Epithelial cell of esophagus (primary cell): Measurements from ENCODE around the gene URB1.

Experiments used
- DNase-seq: peaks from one replicate; pipeline ENCODE4 v3.0.0; 2010; ENCODE audit warnings: low read depth
- H3K4me3 ChIP-seq: 2 replicates; pipeline ENCODE4 v1.5.1; 2011; ENCODE audit warnings: mild to moderate bottlenecking, low read length, control low read depth
- TF ChIP-seq, protein P1 (sequence below): IDR thresholded peaks from 2 replicates; pipeline ENCODE4 v1.5.1; 2011; ENCODE audit warnings: low read depth, mild to moderate bottlenecking, low read length, control low read depth, inconsistent platforms; ENCODE audit not compliant: insufficient read depth; ENCODE audit errors: missing control alignments

Gene URB1

DNA sequence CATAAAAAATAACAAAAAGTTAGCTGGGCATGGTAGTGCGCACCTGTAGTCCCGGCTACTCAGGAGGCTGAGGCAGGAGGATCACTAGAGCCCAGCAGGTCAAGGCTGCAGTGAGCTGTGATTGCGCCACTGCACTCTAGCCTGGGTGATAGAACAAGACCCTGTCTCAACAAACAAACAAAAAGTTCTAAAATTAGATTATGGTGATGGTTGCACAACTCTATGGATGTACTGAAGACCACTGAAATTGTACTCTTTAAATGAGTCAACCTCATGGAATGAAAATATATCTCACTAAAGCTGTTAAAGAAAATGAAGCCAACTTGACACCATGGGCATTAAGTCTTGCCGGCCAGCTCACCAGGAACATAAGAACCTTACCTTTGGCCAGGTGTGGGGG lies 85.1 kb downstream of the URB1 start:
- TF ChIP-seq, protein P1, sequence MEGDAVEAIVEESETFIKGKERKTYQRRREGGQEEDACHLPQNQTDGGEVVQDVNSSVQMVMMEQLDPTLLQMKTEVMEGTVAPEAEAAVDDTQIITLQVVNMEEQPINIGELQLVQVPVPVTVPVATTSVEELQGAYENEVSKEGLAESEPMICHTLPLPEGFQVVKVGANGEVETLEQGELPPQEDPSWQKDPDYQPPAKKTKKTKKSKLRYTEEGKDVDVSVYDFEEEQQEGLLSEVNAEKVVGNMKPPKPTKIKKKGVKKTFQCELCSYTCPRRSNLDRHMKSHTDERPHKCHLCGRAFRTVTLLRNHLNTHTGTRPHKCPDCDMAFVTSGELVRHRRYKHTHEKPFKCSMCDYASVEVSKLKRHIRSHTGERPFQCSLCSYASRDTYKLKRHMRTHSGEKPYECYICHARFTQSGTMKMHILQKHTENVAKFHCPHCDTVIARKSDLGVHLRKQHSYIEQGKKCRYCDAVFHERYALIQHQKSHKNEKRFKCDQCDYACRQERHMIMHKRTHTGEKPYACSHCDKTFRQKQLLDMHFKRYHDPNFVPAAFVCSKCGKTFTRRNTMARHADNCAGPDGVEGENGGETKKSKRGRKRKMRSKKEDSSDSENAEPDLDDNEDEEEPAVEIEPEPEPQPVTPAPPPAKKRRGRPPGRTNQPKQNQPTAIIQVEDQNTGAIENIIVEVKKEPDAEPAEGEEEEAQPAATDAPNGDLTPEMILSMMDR, result no peak
- H3K4me3 ChIP-seq, result no peak overlapping the region
- DNase-seq, result no peak

DNA sequence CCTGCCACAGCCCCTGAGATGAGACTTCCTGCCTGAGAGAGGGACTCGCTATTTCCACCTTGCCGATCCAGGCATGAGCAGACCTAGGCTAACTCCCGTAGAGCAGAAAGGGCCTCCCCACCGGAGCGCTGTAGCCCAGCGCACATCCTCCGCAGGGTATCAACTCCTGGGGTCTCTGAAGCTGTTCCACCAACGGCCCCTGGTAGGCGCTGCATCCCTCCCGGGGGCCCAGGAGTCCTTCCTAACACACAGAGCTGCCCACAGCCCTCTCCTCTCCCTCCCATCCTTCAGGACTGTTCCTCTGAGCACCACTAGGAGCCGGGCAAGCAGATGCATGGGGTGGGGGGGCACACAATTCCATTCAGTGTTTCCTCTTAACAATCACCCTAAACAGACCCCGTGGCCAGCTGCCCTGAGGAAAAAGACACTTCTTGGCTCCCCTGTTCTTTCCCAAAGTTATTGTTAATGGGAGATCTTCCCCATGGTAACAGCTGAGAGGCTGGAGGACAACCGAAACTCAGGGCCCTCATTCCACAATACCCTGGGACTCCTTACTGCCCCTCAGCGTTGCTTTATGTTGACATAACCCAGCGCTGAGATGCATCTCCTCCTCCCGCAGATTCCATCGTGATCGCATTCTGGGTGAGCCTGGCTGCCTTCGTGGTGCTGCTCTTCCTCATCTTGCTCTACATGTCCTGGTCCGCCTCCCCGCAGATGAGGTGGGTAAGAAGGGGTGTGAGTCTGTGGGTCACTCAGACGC lies 86.6 kb downstream of the URB1 start:
- DNase-seq, result no peak
- H3K4me3 ChIP-seq, result no peak overlapping the region
- TF ChIP-seq, protein P1, result peak; percentile 23

DNA sequence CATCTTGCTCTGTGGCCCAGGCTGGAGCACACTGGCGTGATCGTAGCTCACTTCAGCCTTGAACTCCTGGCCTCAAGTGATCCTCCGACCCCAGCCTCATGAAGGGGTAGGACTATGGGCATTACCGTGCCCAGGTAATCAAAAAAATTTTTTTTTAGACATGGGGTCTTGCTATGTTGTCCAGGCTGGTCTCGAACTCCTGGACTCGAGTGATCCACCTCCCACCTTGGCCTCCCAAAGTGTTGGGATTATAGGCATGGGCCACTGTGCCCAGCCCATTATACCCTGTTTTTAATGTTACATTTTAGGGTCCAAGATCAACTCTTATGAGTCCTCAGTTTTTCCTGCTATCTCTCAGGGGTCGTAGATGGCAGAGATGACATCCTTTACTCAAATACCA lies 87.8 kb downstream of the URB1 start:
- DNase-seq, result no peak
- TF ChIP-seq, protein P1, result no peak
- H3K4me3 ChIP-seq, result no peak overlapping the region

DNA sequence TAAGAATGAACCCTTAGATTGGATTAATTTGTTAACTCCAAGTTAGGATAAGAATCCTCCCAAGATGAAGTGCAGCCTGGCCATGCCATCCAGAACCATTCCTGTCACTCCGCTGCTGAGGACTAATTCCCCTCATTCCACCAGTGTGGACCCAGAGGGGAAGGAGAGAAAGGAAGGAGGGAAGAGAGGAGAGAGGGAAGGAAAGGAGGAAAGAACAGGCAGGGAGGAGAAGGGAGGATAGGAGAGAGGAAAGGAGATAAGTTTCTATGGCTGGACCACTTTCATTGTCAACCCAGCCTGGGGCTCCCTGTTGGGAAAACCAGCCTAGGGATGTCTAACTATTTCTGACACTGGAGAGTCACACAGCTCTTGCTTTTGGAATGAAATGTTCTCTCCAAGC lies 89.4 kb downstream of the URB1 start:
- DNase-seq, result no peak
- TF ChIP-seq, protein P1, result no peak

DNA sequence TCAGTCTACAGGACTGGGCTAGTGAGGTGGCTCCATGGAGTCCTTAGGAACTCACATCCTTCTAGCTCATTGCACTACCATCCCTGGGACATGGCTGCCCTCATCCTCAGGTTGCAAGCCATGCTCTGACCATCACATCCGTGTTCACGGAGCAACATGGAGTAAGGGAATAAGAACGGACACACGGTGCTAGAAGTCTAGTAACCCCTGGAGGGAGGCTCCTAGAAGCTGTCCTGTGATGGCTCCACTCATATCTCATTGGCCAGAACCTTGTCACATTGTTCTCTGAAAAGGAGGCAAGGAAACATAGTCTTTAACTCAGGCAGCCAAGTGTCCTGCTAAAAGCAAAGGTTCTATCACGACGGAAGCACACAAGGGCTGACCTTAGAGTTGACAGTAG lies 90.3 kb downstream of the URB1 start:
- H3K4me3 ChIP-seq, result no peak overlapping the region
- DNase-seq, result no peak
- TF ChIP-seq, protein P1, result no peak

More for the DNA sequence above, 89.4 kb downstream of the URB1 start:
- H3K4me3 ChIP-seq, result no peak overlapping the region

DNA sequence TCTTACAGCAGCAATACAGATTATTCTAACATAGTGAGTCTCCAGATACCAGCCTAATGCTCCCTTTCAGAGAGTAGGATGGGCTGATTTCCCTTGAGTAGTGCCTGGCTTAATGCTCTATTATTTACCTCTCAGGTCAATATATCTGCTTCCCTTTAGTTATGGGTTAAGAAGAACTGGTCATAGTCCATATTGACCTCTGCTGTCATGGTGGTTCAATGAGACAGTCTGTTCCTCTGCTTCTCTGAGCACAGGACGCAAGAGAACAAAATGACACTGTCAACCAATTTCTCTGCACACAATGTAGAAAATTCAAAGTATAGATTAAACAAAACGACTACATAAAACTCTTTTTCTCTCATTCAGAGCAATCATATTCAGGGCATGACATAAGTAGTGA lies 91.2 kb downstream of the URB1 start:
- TF ChIP-seq, protein P1, result no peak
- no peak overlapping the region for H3K4me3 ChIP-seq
- DNase-seq, result no peak

DNA sequence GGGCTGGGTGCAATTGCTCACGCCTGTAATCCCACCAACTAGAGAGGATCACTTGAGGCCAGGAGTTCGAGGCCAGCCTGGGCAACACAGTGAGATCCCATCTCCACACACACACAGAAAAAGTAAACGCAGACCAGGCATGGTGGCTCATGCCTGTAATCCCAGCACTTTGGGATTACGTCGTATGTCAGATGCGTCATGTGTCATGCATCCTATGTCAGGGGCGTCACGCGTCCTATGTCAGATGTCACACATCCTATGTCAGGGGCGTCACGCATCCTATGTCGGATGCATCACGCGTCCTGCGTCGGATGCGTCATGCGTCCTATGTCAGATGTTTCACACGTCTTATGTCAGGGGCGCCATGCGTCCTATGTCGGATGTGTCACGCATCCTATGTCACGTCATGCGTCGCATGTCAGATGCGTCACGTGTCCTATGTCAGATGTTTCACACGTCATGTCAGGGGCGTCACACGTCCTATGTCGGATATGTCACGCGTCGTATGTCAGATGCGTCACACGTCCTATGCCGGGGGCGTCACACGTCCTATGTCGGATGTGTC lies 92.6 kb downstream of the URB1 start:
- TF ChIP-seq, protein P1, result no peak
- H3K4me3 ChIP-seq, result no peak overlapping the region
- DNase-seq, result no peak
